HepG2 (cell line): ENCODE measurements around the gene VAPB.

Experiments used
- HBP1 ChIP-seq: IDR thresholded peaks from 2 replicates; pipeline ENCODE4 v1.6.1; 2016; ENCODE audit warnings: low read depth, control low read depth
- KDM1A ChIP-seq: IDR thresholded peaks from 2 replicates; pipeline ENCODE4 v1.6.1; 2016; ENCODE audit warnings: missing compliant biosample characterization
- RAD21 ChIP-seq: fragments of 450-650 bp; formaldehyde crosslinking; IDR thresholded peaks from 2 replicates; pipeline ENCODE4 v1.5.0; 2020; ENCODE audit warnings: mild to moderate bottlenecking
- SP2 ChIP-seq: sonication (generic); formaldehyde crosslinking; IDR thresholded peaks from 2 replicates; pipeline ENCODE4 v1.5.1; 2020; ENCODE audit warnings: mild to moderate bottlenecking, missing genetic modification reagents
- TCF7 ChIP-seq: sonication (generic); IDR thresholded peaks from 2 replicates; pipeline ENCODE4 v1.6.1; 2016; ENCODE audit warnings: antibody characterized with exemption, low read depth
- ZFP36 ChIP-seq: fragments of 150-350 bp; IDR thresholded peaks from 2 replicates; pipeline ENCODE4 v1.6.1; 2018; ENCODE audit warnings: borderline replicate concordance, low read length, low read depth; ENCODE audit not compliant: partially characterized antibody
- ZNF274 ChIP-seq: sonication (generic); formaldehyde crosslinking; IDR thresholded peaks from 2 replicates; pipeline ENCODE4 v1.5.1; 2020; ENCODE audit warnings: mild to moderate bottlenecking, missing genetic modification reagents
- ZSCAN29 ChIP-seq: sonication (generic); formaldehyde crosslinking; conservative IDR thresholded peaks from 2 replicates; pipeline ENCODE4 v1.4.0; 2020; ENCODE audit warnings: mild to moderate bottlenecking, missing genetic modification reagents

- no peak for TF ChIP-seq KDM1A (CRISPR knock-in tag)
- no peak for TF ChIP-seq ZNF274
- no peak for TF ChIP-seq ZFP36
- no peak for TF ChIP-seq ZSCAN29 (CRISPR knock-in tag)
- TF ChIP-seq HBP1 (CRISPR knock-in tag): no peak
- no peak for TF ChIP-seq RAD21 (CRISPR knock-in tag)
- TF ChIP-seq TCF7: no peak
- TF ChIP-seq SP2 (CRISPR knock-in tag): no peak
Observed at GRCh38 chr20:58344741-58345140, 44.3 kb upstream of the VAPB start.
